HCT116 (cell line): Measurements from ENCODE around the gene TIMM10B. TPM values are rescaled to one million over a fixed set of nuclear protein-coding genes. Genes with fewer than 3 reads are reported as not detected.

Source experiments
- ATAC-seq: fragments of 200-7000 bp; cut with Tn5 transposase; 2 replicates; pipeline ENCODE4 v1.9.1; 2020; ENCODE audit warnings: mild to moderate bottlenecking, moderate library complexity
- BruUV-seq: library from RNA; stranded (reverse); fragments of 400-500 nt; replicated peaks from 2 replicates; lab custom pipeline; 2021; lab: Mats Ljungman, UMichigan
- CTCF ChIA-PET: fragments of 300-600 bp; sonication (Branson Sonifier 250); formaldehyde crosslinking; loops from one replicate; lab custom pipeline; 2021; ENCODE audit warnings: antibody characterized with exemption; lab: Charles Lee
- POLR2A ChIA-PET: fragments of 300-600, 350-600 bp; sonication (Branson Sonifier 250); formaldehyde crosslinking; loops from one replicate; lab custom pipeline; 2021; ENCODE audit warnings: antibody characterized with exemption; lab: Charles Lee
- RAD21 ChIA-PET, 2 experiments: fragments of 300-600 bp; sonication (Branson Sonifier 250); formaldehyde crosslinking; loops; one replicate each; lab custom pipeline; 2023; ENCODE audit warnings: low total read pairs in 2 of 2; ENCODE audit not compliant: uncharacterized antibody in 2 of 2, unreplicated experiment in 2 of 2, low non-redundant PET in 1 of 2; lab: Charles Lee
- DNase-seq: peaks from one replicate; pipeline ENCODE4 v3.0.0-alpha.2; 2010; ENCODE audit warnings: low read depth, low spot score
- H2AFZ ChIP-seq: fragments of 200-600 bp; shearing (Covaris generic), sonication (generic); 2 replicates; pipeline ENCODE4 v1.6.1; 2017; ENCODE audit warnings: low read depth, mixed run types, mixed read lengths, antibody characterized with exemption, low read length; ENCODE audit not compliant: poor library complexity, severe bottlenecking
- H3K27ac ChIP-seq: 2 replicates; pipeline ENCODE4 v1.5.1; 2012; ENCODE audit warnings: low read depth, low read length
- H3K27me3 ChIP-seq: fragments of 200-600 bp; sonication (generic); 2 replicates; pipeline ENCODE4 v1.6.1; 2016; ENCODE audit warnings: mixed run types, low read length, mixed read lengths; ENCODE audit not compliant: insufficient read depth
- H3K36me3 ChIP-seq, 2 experiments: fragments of 200-500 bp in 1 of 2; fragments of 200-600 bp in 1 of 2; sonication (Bioruptor generic) in 1 of 2; sonication (generic) in 1 of 2; 2 replicates each; pipeline versions ENCODE4 v1.5.1 to v1.6.1; 2014 to 2016; ENCODE audit warnings: low read length in 2 of 2, inconsistent platforms in 1 of 2, mixed read lengths in 1 of 2, mixed run types in 1 of 2; ENCODE audit not compliant: insufficient read depth in 2 of 2, control insufficient read depth in 1 of 2
- H3K4me1 ChIP-seq, 2 experiments: fragments of 200-600 bp in 1 of 2; sonication (generic) in 1 of 2; 2 replicates each; pipeline versions ENCODE4 v1.5.1 to v1.6.1; 2012 to 2017; ENCODE audit warnings: low read length in 2 of 2, inconsistent platforms in 1 of 2, mild to moderate bottlenecking in 1 of 2, mixed read lengths in 1 of 2, mixed run types in 1 of 2, moderate library complexity in 1 of 2; ENCODE audit not compliant: insufficient read depth in 2 of 2, control insufficient read depth in 1 of 2
- H3K4me2 ChIP-seq: fragments of 200-600 bp; sonication (generic); 2 replicates; pipeline ENCODE4 v1.6.1; 2017; ENCODE audit warnings: mixed run types, low read length, mixed read lengths
- H3K4me3 ChIP-seq, 2 experiments: fragments of 200-600 bp in 1 of 2; sonication (generic) in 1 of 2; replicated peaks in 1 of 2; 2 replicates each; pipeline ENCODE4 v1.5.1; 2011 to 2016; ENCODE audit warnings: low read length in 2 of 2, control low read depth in 1 of 2, low read depth in 1 of 2, mild to moderate bottlenecking in 1 of 2, mixed read lengths in 1 of 2, mixed run types in 1 of 2
- H3K79me2 ChIP-seq: fragments of 200-600 bp; sonication (generic); 2 replicates; pipeline ENCODE4 v1.6.1; 2017; ENCODE audit warnings: mild to moderate bottlenecking, mixed run types, low read length, moderate library complexity, mixed read lengths; ENCODE audit not compliant: insufficient read depth
- H3K9ac ChIP-seq: fragments of 200-600 bp; sonication (generic); 2 replicates; pipeline ENCODE4 v1.6.1; 2016; ENCODE audit warnings: low read length, mixed read lengths
- H3K9me2 ChIP-seq: fragments of 200-600 bp; sonication (generic), shearing (Covaris generic); 2 replicates; pipeline ENCODE4 v1.6.1; 2017; ENCODE audit warnings: mixed run types, mild to moderate bottlenecking, moderate library complexity; ENCODE audit not compliant: insufficient read depth
- H3K9me3 ChIP-seq, 2 experiments: fragments of 200-500 bp in 1 of 2; fragments of 200-600 bp in 1 of 2; sonication (Bioruptor generic) in 1 of 2; sonication (generic) in 1 of 2; 2 replicates each; pipeline ENCODE4 v1.6.1; 2014 to 2017; ENCODE audit warnings: low read length in 2 of 2, mixed read lengths in 2 of 2, inconsistent platforms in 1 of 2, low read depth in 1 of 2, mild to moderate bottlenecking in 1 of 2, mixed run types in 1 of 2, moderate library complexity in 1 of 2; ENCODE audit not compliant: control insufficient read depth in 1 of 2, insufficient read depth in 1 of 2
- H4K20me1 ChIP-seq: fragments of 200-600 bp; sonication (generic), shearing (Covaris generic); 2 replicates; pipeline ENCODE4 v1.6.1; 2017; ENCODE audit warnings: mixed run types, mild to moderate bottlenecking, moderate library complexity; ENCODE audit not compliant: insufficient read depth
- CBX3 ChIP-seq: IDR thresholded peaks from 2 replicates; pipeline ENCODE4 v1.6.1; 2012; ENCODE audit warnings: low read depth
- EGR1 ChIP-seq: IDR thresholded peaks from 2 replicates; pipeline ENCODE4 v1.6.1; 2012; ENCODE audit warnings: low read depth
- EZH2 ChIP-seq: fragments of 200-600 bp; sonication (generic); IDR thresholded peaks from 2 replicates; pipeline ENCODE4 v1.6.1; 2017; ENCODE audit warnings: antibody characterized with exemption, mixed run types
- EZH2phosphoT487 ChIP-seq: fragments of 200-600 bp; IDR thresholded peaks from 2 replicates; pipeline ENCODE4 v1.6.1; 2018; ENCODE audit warnings: antibody characterized with exemption, borderline replicate concordance
- FOSL1 ChIP-seq: IDR thresholded peaks from 2 replicates; pipeline ENCODE4 v1.6.1; 2012; ENCODE audit warnings: low read depth
- JUND ChIP-seq: IDR thresholded peaks from 2 replicates; pipeline ENCODE4 v1.6.1; 2012
- SIN3A ChIP-seq: IDR thresholded peaks from 2 replicates; pipeline ENCODE4 v1.6.1; 2012; ENCODE audit warnings: low read depth
- SRF ChIP-seq: IDR thresholded peaks from 2 replicates; pipeline ENCODE4 v1.6.1; 2012; ENCODE audit warnings: low read depth
- ZNF274 ChIP-seq: fragments of 200-500 bp; sonication (Bioruptor generic); IDR thresholded peaks from 2 replicates; pipeline ENCODE4 v1.6.1; 2014; ENCODE audit warnings: mild to moderate bottlenecking, low read depth, low read length, inconsistent platforms
- intact Hi-C: fragments of 100-400 bp; cut with micrococcal nuclease; formaldehyde crosslinking; loops from 2 replicates; pipeline ENCODE4 v1.10.0; 2022
- total RNA-seq: library from RNA; stranded (reverse); gene quantifications from one replicate; pipeline ENCODE4 v1.2.1, GENCODE V29; 2021; ENCODE audit not compliant: unreplicated experiment
- TF ChIP-seq, protein P1 (sequence below): IDR thresholded peaks from 2 replicates; pipeline ENCODE4 v1.6.1; 2012
- TF ChIP-seq, protein P2 (sequence below): IDR thresholded peaks from 2 replicates; pipeline ENCODE4 v1.6.1; 2012; ENCODE audit warnings: low read depth

TIMM10B gene
- total RNA-seq, 1 experiment from 2014 or later: 22.9 TPM

DNA sequence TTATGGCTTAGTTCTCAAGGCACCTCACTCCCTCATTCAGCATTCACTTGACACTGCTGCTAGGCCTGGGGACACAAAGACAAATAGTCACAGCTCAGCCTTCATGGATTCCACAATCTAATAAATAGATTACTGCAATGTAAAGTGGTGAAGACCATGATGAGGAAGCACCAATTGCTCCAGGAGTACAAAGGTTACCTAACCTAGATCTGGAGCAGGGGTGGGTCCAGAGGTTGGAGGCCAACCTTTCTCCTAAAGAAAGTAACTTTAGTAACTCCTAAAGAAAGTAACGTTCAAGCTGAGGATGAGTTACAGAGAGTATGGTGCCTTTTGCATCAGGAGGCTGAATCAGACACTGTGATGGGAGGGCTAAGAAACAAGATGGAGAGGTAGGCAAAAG lies 11.7 kb upstream of the TIMM10B start (continued):
- TF ChIP-seq, protein P1, sequence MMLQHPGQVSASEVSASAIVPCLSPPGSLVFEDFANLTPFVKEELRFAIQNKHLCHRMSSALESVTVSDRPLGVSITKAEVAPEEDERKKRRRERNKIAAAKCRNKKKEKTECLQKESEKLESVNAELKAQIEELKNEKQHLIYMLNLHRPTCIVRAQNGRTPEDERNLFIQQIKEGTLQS: no peak
- TF ChIP-seq CBX3 (no peak), FOSL1 (no peak)
- TF ChIP-seq, protein P2, sequence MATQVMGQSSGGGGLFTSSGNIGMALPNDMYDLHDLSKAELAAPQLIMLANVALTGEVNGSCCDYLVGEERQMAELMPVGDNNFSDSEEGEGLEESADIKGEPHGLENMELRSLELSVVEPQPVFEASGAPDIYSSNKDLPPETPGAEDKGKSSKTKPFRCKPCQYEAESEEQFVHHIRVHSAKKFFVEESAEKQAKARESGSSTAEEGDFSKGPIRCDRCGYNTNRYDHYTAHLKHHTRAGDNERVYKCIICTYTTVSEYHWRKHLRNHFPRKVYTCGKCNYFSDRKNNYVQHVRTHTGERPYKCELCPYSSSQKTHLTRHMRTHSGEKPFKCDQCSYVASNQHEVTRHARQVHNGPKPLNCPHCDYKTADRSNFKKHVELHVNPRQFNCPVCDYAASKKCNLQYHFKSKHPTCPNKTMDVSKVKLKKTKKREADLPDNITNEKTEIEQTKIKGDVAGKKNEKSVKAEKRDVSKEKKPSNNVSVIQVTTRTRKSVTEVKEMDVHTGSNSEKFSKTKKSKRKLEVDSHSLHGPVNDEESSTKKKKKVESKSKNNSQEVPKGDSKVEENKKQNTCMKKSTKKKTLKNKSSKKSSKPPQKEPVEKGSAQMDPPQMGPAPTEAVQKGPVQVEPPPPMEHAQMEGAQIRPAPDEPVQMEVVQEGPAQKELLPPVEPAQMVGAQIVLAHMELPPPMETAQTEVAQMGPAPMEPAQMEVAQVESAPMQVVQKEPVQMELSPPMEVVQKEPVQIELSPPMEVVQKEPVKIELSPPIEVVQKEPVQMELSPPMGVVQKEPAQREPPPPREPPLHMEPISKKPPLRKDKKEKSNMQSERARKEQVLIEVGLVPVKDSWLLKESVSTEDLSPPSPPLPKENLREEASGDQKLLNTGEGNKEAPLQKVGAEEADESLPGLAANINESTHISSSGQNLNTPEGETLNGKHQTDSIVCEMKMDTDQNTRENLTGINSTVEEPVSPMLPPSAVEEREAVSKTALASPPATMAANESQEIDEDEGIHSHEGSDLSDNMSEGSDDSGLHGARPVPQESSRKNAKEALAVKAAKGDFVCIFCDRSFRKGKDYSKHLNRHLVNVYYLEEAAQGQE: no peak

DNA sequence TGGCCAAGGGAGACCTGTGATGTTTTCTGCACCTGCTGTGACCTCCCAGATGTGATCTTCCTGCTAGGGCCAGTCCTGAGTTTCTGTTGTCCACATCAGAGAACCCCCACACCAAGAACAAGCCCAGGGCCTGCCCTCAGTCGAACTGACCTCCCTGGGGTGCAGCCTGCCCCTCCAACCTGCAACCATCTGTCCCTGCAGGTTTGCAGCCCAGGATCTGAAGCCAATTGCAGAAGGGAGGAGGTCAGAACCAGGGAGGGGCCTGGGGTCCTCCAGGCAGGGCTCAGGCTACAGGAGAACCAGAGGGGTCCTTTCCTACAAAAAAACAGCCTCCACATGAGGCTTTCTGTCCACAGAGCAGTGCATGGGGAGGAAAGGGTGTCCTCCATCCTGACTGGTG lies 8.4 kb upstream of the TIMM10B start:
- Histone ChIP-seq H3K79me2 (no peaks in the 10 kb centered on the region), H3K27ac (no peak overlapping the region), H3K4me1 (peaks cover 6 to 35% of the 10 kb centered on the region in 2 experiments; a peak in 3 of 4 replicates), H4K20me1 (no peaks in the 10 kb centered on the region), H3K27me3 (no peaks in the 10 kb centered on the region), H2AFZ (no peak overlapping the region), H3K4me2 (peak overlapping the region; percentile 95), H3K9ac (peak overlapping the region; percentile 18; the same call in 1 of the 2 replicates), H3K9me2 (no peaks in the 10 kb centered on the region), H3K36me3 (peaks cover 0 to 13% of the 10 kb centered on the region in 2 experiments; a peak in 1 of 4 replicates), H3K9me3 (no peaks in the 10 kb centered on the region), H3K4me3 (peak overlapping the region; percentile 81 to 85)
- DNase-seq (no peak), ATAC-seq (no peak)
- BruUV-seq: no TSS peak
- intact Hi-C loops: no loop called here
- RAD21 ChIA-PET: no interaction called here
- POLR2A ChIA-PET: interaction anchor here (1.6 kb wide), 1 partner anchor 8 kb away, joined by 5 read pairs; the partner anchor contains the start of genes ARFIP2 and TIMM10B
- CTCF ChIA-PET: no interaction called here
- TF ChIP-seq EZH2phosphoT487 (no peak), EGR1 (no peak), EZH2 (no peak), ZNF274 (no peak), FOSL1 (no peak), SIN3A (no peak), JUND (no peak), SRF (no peak)
- TF ChIP-seq, all 23 proteins: peak for 0
